ENCODE results near the gene PAWR.

- no peak for TF ChIP-seq CTCF (conservative IDR thresholded peaks at IDR 0.05; ENCODE audit: low read depth, low read length)
- TF ChIP-seq EZH2 (IDR thresholded peaks at IDR 0.05; ENCODE audit: borderline replicate concordance, low read depth, low read length, poor library complexity, severe bottlenecking) = no peak
Measured at GRCh38 chr12:79566452-79567174, 124.2 kb downstream of the PAWR start.

Data from A673 (cell line).